ENCODE measurements around the gene ACAP3.

GRCh38 chr1:1274299-1274930 is 33.3 kb downstream of the ACAP3 start:
- no peak for TF ChIP-seq POLR2AphosphoS5 (IDR thresholded peaks at IDR 0.05; ENCODE audit: low read depth, low read length)
- TF ChIP-seq PAX5 (IDR thresholded peaks at IDR 0.05; ENCODE audit: insufficient read depth, low read length, severe bottlenecking) = no peak
- TF ChIP-seq POLR2A (IDR thresholded peaks at IDR 0.05; ENCODE audit: low read depth, low read length) = no peak
- no peak for TF ChIP-seq TAF1 (IDR thresholded peaks at IDR 0.05; ENCODE audit: low read depth, low read length)
